Activated CD8-positive, alpha-beta memory T cell treated with anti-CD3 and anti-CD28 coated beads for 36 hours (primary cell): ENCODE results near the gene SLC16A11. TPM values are rescaled to one million over a fixed set of nuclear protein-coding genes. Genes with fewer than 3 reads are reported as not detected.
"Not testable (repeated sequence)": the region's sequence is repeated elsewhere in the genome, so short reads cannot be mapped to it uniquely, and the experiment has no call there.

Source experiments
- CTCF ChIA-PET: fragments of 350-600 bp; sonication (Branson Sonifier 250); formaldehyde crosslinking; loops from one replicate; lab custom pipeline; 2021; ENCODE audit warnings: antibody characterized with exemption; lab: Charles Lee
- POLR2A ChIA-PET: fragments of 350-600 bp; sonication (Branson Sonifier 250); formaldehyde crosslinking; loops from one replicate; lab custom pipeline; 2021; ENCODE audit warnings: antibody characterized with exemption; lab: Charles Lee
- total RNA-seq, 2 experiments: library from RNA; stranded (reverse); gene quantifications; one replicate each; pipeline ENCODE4 v1.2.3, GENCODE V29; 2021

Gene SLC16A11, protein sequence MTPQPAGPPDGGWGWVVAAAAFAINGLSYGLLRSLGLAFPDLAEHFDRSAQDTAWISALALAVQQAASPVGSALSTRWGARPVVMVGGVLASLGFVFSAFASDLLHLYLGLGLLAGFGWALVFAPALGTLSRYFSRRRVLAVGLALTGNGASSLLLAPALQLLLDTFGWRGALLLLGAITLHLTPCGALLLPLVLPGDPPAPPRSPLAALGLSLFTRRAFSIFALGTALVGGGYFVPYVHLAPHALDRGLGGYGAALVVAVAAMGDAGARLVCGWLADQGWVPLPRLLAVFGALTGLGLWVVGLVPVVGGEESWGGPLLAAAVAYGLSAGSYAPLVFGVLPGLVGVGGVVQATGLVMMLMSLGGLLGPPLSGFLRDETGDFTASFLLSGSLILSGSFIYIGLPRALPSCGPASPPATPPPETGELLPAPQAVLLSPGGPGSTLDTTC
- total RNA-seq = 1 to 10 TPM; 1.9 to 2.3 TPM

DNA sequence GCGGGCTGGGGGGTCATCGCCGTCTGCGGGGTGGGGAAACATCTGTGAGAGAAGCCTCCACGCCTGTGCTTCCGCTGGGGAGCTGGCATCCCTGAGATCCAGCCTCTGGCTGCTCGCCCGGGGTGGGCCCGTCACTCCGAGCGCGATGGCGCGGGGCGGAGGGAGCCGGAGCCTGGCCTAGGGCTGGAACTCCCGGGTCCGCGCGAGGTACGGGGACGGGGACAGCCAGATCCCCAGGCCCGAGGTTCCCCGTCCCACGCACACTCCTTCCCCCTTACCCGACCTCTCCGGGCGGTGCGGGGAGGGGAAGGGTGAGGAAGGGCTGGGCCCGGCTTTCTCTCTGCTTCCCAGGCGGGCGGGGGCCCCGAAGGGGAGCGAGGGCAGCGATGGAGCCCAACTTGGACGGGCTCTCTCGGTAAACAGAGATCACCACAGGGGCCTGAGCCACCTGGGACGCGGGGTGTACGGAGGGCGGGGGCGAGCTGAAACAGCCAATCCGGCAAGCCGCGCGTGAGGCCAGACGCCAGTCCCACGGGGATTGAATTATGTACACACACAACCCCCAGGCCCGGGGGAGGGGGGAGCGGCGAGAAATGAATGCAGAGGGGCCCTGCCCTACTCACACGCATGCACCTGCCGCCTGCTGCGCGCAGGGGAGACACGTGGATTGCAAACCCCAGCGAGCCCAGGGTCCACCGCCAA is at the start of gene SLC16A11:
Gene SLC16A11, minus strand, starts transcription at position 596 of the 702 bp plus-strand sequence. Its CDS starts 579 bp downstream, at position 17.
- ChIA-PET CTCF (interaction anchor here (1.0 to 1.2 kb wide), 2 partner anchors 93 to 134 kb away, joined by 3 to 7 read pairs; no protein-coding TSS in a partner anchor), POLR2A (interaction anchor here (3.4 kb wide), 1 partner anchor 8 kb away, joined by 25 read pairs; the partner anchor contains the start of gene SLC16A13)

- POLR2A ChIA-PET, CTCF ChIA-PET: not testable (repeated sequence)
Observed at GRCh38 chr17:7091311-7092005, 47.6 kb upstream of the SLC16A11 start.

GRCh38 chr17:7089570-7089969 is 45.7 kb upstream of the SLC16A11 start:
- CTCF ChIA-PET = not testable (repeated sequence)
- POLR2A ChIA-PET = interaction anchor here (0.6 kb wide), 1 partner anchor 1353 kb away, joined by 6 read pairs; no protein-coding TSS in a partner anchor

DNA sequence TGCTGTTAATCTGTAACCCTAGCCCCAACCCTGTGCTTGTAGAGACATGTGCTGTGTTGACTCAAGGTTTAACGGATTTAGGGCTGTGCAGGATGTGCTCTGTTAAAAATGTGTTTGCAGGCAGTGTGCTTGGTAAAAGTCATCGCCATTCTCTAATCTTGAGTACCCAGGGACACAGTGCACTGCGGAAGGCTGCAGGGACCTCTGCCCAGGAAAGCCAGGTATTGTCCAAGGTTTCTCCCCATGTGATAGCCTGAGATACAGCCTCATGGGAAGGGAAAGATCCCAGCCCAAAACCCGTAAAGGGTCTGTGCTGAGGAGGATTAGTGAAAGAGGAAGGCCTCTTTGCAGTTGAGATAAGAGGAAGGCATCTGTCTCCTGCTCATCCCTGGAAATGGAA is 44.5 kb upstream of the SLC16A11 start:
- CTCF ChIA-PET = not testable (repeated sequence)

GRCh38 chr17:7084088-7084487 is 40.2 kb upstream of the SLC16A11 start:
- CTCF ChIA-PET = no interaction called here
- POLR2A ChIA-PET = no interaction called here

More for the DNA sequence above, 44.5 kb upstream of the SLC16A11 start:
- POLR2A ChIA-PET = not testable (repeated sequence)

DNA sequence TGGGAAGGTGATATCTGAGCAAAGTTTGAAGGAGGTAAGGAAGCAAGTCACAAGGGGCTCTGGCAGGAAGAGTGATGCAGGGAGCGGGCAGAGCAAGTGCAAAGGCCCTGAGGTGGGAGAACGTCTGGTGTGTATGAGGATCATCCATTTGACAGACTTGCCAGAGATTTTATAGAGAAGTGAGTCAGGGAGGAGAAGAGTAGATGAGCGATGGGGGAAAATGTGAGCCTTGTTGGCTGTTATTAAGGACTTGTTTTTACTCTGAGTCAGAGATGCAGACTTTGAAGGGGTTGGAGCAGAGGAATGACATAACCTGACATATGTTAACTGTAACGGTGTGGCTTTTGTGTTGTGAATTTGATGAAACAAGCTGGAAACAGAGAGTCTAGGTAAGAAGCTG is 39.7 kb upstream of the SLC16A11 start:
- ChIA-PET CTCF (no interaction called here), POLR2A (no interaction called here)

DNA sequence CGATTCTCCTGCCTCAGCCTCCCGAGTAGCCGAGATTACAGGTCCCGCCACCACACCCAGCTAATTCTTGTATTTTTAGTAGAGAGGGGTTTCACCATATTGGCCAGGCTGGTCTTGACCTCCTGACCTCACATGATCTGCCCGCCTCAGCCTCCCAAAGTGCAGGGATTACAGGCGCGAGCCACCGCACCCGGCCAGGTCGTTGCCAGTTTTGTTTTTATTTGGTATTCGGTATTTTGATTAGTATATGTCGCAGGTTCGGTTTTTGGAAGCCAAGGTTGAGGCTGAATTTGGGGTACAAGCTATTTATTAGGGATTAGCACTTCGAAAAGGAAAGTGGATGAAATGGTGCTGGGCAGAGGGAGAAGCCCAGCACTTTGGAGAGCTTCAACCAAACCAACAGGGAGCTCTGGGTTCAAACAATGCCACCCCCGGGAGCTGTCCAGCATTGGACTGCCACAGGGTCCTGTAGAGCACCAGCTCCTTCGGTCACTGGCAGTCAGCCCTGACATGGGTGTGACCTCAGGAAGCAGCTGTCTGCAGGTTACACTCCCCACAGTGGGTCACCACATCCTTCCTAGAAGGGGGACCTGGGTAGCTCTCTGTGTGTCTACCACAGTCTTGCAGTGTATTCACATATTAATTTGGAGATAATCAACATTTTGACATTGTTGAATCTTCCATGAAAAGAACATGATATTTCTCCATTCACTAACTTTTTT is 37.6 kb upstream of the SLC16A11 start:
- CTCF ChIA-PET = interaction anchor here (1.0 to 1.3 kb wide), 2 partner anchors 30 to 50 kb away, joined by 4 to 10 read pairs; no protein-coding TSS in a partner anchor
- POLR2A ChIA-PET = no interaction called here

GRCh38 chr17:7080456-7081041 is 36.7 kb upstream of the SLC16A11 start:
- ChIA-PET CTCF (interaction anchor here (1.3 kb wide), 1 partner anchor 29 kb away, joined by 10 read pairs; no protein-coding TSS in a partner anchor), POLR2A (no interaction called here)

- CTCF ChIA-PET = no interaction called here
- POLR2A ChIA-PET = no interaction called here
Observed at GRCh38 chr17:7079581-7080455, 35.9 kb upstream of the SLC16A11 start, which contains the start of gene CLEC10A. TSS of gene CLEC10A (minus strand) at chr17:7080251. CDS start at chr17:7078812, 1,439 bp downstream.

- ChIA-PET POLR2A (no interaction called here), CTCF (interaction anchor here (0.6 kb wide), 1 partner anchor 71 kb away, joined by 3 read pairs; no protein-coding TSS in a partner anchor)
Observed at GRCh38 chr17:7078711-7079110, 34.8 kb upstream of the SLC16A11 start.

GRCh38 chr17:7077911-7078546 is 34.1 kb upstream of the SLC16A11 start:
- POLR2A ChIA-PET = no interaction called here
- CTCF ChIA-PET = no interaction called here

DNA sequence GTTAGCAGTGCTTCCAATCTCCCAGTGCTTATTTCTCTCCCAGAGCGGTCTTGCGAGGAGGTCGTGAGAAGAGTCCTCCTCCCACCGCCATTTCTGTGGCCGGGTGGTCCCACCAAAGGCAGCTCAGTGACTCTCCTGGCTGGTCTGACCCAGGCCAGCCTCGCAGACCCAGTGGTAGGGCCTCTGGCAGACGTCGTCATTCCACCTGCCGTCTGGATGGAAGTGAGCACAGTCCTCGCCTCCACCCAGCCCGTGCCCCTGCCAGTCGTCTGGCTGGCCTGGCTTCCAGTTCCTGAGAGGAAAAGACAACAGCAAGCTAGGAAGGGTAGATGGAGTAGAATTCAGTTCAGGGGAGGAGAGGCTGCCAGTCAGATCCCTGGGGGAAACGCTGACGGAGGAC is 31.0 kb upstream of the SLC16A11 start:
- ChIA-PET POLR2A (interaction anchor here (0.6 kb wide), 1 partner anchor 106 kb away, joined by 5 read pairs; no protein-coding TSS in a partner anchor), CTCF (no interaction called here)

GRCh38 chr17:7072406-7072805 is 28.5 kb upstream of the SLC16A11 start:
- CTCF ChIA-PET = no interaction called here
- POLR2A ChIA-PET = no interaction called here

GRCh38 chr17:7070712-7071111 is 26.8 kb upstream of the SLC16A11 start:
- ChIA-PET POLR2A (no interaction called here), CTCF (no interaction called here)

DNA sequence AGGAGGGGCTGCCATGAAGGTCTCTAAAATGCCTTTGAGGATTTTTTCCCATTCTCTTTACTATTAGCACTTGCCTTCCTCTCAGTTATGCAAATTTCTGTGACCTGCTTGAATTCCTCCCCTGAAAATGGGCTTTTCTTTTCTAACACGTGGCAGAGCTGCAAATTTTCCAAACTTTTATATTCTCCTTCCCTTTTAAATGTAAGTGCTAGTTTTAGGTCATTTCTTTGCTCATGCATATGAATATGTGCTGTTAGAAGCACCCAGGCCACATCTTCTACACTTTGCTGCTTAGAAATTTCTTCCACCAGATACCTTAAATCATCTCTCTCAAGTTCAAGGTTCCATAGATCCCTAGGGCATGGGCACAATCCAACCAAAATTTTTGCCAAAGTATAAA is 24.4 kb upstream of the SLC16A11 start:
- ChIA-PET CTCF (no interaction called here), POLR2A (no interaction called here)

DNA sequence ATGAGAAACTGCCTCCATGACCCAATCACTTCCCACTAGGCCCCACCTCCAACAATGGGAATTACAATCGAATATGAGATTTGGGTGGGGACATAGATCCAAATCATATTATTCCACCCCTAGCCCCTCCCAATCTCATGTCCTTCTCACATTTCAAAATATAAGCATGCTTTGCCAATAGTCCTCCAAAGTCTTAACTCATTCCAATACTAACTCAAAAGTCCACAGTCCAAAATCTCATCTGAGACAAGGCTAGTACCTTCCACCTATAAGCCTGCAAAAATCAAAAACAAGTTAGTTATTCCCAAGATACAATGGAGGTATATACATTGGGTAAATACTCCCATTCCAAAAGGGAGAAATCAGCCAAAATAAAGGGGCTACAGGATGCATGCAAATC is 23.3 kb upstream of the SLC16A11 start:
- ChIA-PET POLR2A (no interaction called here), CTCF (interaction anchor here (1.7 kb wide), 1 partner anchor 15 kb away, joined by 4 read pairs; no protein-coding TSS in a partner anchor)

DNA sequence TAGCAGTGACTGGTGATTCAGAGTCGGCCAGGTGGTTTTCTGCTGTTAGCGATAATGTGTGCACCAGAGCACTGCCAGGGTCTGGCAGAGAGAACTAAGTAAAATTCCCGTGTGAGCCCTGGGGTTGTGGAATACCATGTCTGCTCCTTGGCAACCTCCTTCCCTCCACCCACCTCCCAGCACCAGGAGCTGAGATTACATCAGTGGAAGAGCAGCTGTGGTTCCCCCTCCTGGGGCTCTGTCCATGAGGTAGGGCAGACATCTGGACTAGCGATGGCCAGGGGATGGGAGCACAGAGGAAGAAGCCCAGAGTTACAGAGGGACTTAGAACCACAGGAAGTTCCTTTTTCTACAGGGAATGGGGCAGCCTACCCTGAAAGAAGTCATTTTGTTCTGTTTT is 20.4 kb upstream of the SLC16A11 start:
- ChIA-PET CTCF (interaction anchor here (1.5 kb wide), 1 partner anchor 69 kb away, joined by 5 read pairs; no protein-coding TSS in a partner anchor), POLR2A (no interaction called here)
